ENCODE measurements around the gene MCC.

MCC gene

DNA sequence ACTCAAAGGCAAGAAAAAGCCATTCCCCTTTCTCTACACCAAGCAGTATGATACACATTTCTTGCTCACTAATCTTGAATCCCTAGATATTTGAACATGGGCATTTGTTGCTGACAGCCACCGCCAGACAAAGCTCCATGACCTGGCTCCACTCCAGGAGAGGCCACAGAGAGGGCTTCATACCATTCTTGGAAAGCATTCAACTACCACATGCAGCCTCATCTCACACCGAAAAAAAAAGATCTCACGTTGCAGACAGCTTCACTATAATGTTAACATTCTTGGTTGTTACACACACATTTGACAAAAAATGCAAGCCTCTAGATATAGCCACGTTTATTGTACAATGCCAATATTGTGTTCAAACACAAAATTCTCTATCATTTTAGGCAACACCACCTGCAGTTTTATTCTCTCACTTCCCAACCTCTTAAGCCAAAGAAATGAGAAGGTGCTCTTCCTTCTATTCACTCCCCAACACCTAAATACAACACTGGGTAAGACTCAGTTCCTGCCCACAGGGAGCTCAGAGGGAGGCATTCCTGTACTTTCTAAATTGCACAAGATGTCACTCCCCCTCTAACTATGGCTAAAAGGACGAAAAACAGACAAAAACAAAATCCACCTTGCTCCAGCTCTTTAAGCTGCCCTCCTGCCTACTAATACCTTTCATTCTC is 275.9 kb downstream of the MCC start (continued):
- TF ChIP-seq SCRT1 (tag by site-specific recombination; IDR thresholded peaks at IDR 0.05; ENCODE audit: borderline replicate concordance), result no peak
- TF ChIP-seq ZNF335 (tag by site-specific recombination; conservative IDR thresholded peaks at IDR 0.05), result 0 out of 2 replicates have a peak, but pooled peaks have one; percentile 8
- TF ChIP-seq, protein P1, sequence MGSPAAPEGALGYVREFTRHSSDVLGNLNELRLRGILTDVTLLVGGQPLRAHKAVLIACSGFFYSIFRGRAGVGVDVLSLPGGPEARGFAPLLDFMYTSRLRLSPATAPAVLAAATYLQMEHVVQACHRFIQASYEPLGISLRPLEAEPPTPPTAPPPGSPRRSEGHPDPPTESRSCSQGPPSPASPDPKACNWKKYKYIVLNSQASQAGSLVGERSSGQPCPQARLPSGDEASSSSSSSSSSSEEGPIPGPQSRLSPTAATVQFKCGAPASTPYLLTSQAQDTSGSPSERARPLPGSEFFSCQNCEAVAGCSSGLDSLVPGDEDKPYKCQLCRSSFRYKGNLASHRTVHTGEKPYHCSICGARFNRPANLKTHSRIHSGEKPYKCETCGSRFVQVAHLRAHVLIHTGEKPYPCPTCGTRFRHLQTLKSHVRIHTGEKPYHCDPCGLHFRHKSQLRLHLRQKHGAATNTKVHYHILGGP (tag by site-specific recombination; IDR thresholded peaks at IDR 0.05), result peak; percentile 97
- TF ChIP-seq ZNF792 (tag by site-specific recombination; IDR thresholded peaks at IDR 0.05), result no peak
- no peak for TF ChIP-seq GLI4 (tag by site-specific recombination; IDR thresholded peaks at IDR 0.05)
- peak; percentile 82 for TF ChIP-seq ZBTB6 (tag by site-specific recombination; IDR thresholded peaks at IDR 0.05)
- TF ChIP-seq ZBTB11 (tag by site-specific recombination; conservative IDR thresholded peaks at IDR 0.05; ENCODE audit: low read depth), result 0 out of 2 replicates have a peak, but pooled peaks have one; percentile 27
- TF ChIP-seq ZNF174 (tag by site-specific recombination; IDR thresholded peaks at IDR 0.05), result no peak
- peak; percentile 74 for TF ChIP-seq ZNF600 (tag by site-specific recombination; IDR thresholded peaks at IDR 0.05)
- TF ChIP-seq INSM2 (tag by site-specific recombination; IDR thresholded peaks at IDR 0.05), result no peak
- TF ChIP-seq ZSCAN23 (tag by site-specific recombination; IDR thresholded peaks at IDR 0.05), result no peak
- peak; percentile 71 for TF ChIP-seq ZNF366 (tag by site-specific recombination; conservative IDR thresholded peaks at IDR 0.05)
- TF ChIP-seq TRIM28 (IDR thresholded peaks at IDR 0.05; ENCODE audit: borderline replicate concordance, low read length), result 0 out of 2 replicates have a peak, but pooled peaks have one; percentile 46
- TF ChIP-seq ZNF221 (tag by site-specific recombination; IDR thresholded peaks at IDR 0.05; ENCODE audit: borderline replicate concordance), result no peak
- TF ChIP-seq PRDM1 (tag by site-specific recombination; IDR thresholded peaks at IDR 0.05), result 0 out of 2 replicates have a peak, but pooled peaks have one; percentile 14
- no peak for TF ChIP-seq KLF10 (tag by site-specific recombination; IDR thresholded peaks at IDR 0.05)
- TF ChIP-seq ZBTB26 (tag by site-specific recombination; optimal IDR thresholded peaks at IDR 0.05), result no peak
- no peak for TF ChIP-seq ZNF830 (tag by site-specific recombination; IDR thresholded peaks at IDR 0.05; ENCODE audit: low read depth)
- peak; percentile 37; the same call in 1 of the 2 replicates for TF ChIP-seq ZNF2 (tag by site-specific recombination; IDR thresholded peaks at IDR 0.05)
- peak; percentile 25; the same call in 1 of the 2 replicates for TF ChIP-seq IKZF3 (tag by site-specific recombination; IDR thresholded peaks at IDR 0.05)
- TF ChIP-seq, protein P2, sequence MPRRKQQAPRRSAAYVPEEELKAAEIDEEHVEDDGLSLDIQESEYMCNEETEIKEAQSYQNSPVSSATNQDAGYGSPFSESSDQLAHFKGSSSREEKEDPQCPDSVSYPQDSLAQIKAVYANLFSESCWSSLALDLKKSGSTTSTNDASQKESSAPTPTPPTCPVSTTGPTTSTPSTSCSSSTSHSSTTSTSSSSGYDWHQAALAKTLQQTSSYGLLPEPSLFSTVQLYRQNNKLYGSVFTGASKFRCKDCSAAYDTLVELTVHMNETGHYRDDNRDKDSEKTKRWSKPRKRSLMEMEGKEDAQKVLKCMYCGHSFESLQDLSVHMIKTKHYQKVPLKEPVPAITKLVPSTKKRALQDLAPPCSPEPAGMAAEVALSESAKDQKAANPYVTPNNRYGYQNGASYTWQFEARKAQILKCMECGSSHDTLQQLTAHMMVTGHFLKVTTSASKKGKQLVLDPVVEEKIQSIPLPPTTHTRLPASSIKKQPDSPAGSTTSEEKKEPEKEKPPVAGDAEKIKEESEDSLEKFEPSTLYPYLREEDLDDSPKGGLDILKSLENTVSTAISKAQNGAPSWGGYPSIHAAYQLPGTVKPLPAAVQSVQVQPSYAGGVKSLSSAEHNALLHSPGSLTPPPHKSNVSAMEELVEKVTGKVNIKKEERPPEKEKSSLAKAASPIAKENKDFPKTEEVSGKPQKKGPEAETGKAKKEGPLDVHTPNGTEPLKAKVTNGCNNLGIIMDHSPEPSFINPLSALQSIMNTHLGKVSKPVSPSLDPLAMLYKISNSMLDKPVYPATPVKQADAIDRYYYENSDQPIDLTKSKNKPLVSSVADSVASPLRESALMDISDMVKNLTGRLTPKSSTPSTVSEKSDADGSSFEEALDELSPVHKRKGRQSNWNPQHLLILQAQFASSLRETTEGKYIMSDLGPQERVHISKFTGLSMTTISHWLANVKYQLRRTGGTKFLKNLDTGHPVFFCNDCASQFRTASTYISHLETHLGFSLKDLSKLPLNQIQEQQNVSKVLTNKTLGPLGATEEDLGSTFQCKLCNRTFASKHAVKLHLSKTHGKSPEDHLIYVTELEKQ (tag by site-specific recombination; IDR thresholded peaks at IDR 0.05; ENCODE audit: borderline replicate concordance), result 0 out of 2 replicates have a peak, but pooled peaks have one; percentile 5
- TF ChIP-seq OSR2 (tag by site-specific recombination; IDR thresholded peaks at IDR 0.05), result peak; percentile 17; the same call in 1 of the 2 replicates
- TF ChIP-seq ZSCAN4 (tag by site-specific recombination; IDR thresholded peaks at IDR 0.05), result no peak
- TF ChIP-seq SP7 (tag by site-specific recombination; IDR thresholded peaks at IDR 0.05), result 0 out of 2 replicates have a peak, but pooled peaks have one; percentile 18
- 0 out of 2 replicates have a peak, but pooled peaks have one; percentile 53 for TF ChIP-seq WT1 (tag by site-specific recombination; IDR thresholded peaks at IDR 0.05)
